Mesodermal cell (in vitro differentiated cells): ENCODE data around the gene SPRR1B.
"Not testable (repeated sequence)": the region's sequence is repeated elsewhere in the genome, so short reads cannot be mapped to it uniquely, and the experiment has no call there.

Experiments used
- H3K27ac ChIP-seq: 2 replicates; pipeline ENCODE4 v1.7.0; 2013; ENCODE audit warnings: mild to moderate bottlenecking, low read depth, low read length, moderate library complexity; ENCODE audit not compliant: severe bottlenecking
- H3K36me3 ChIP-seq: 2 replicates; pipeline ENCODE4 v1.7.1; 2013; ENCODE audit warnings: mild to moderate bottlenecking, low read length, moderate library complexity; ENCODE audit not compliant: control insufficient read depth, insufficient read depth
- H3K4me1 ChIP-seq: one replicate; pipeline ENCODE4 v1.7.1; 2013; ENCODE audit warnings: mild to moderate bottlenecking, low read length; ENCODE audit not compliant: insufficient read depth, control insufficient read depth, poor library complexity, severe bottlenecking
- H3K4me3 ChIP-seq: 2 replicates; pipeline ENCODE4 v1.7.0; 2013; ENCODE audit warnings: low read length, control low read depth, mild to moderate bottlenecking; ENCODE audit not compliant: insufficient read depth, poor library complexity, severe bottlenecking; ENCODE audit errors: extremely low read depth
- H3K9me3 ChIP-seq: 2 replicates; pipeline ENCODE4 v1.7.1; 2013; ENCODE audit warnings: mild to moderate bottlenecking, low read length, moderate library complexity; ENCODE audit not compliant: control insufficient read depth
- WGBS, 2 experiments: methylation state at CpG; one replicate each; pipeline ENCODE4 v1.1.5; 2013; ENCODE audit warnings: missing lambda C conversion rate in 2 of 2; ENCODE audit not compliant: insufficient coverage in 2 of 2; 5-methylcytosine and 5-hydroxymethylcytosine counted together

Gene SPRR1B

DNA sequence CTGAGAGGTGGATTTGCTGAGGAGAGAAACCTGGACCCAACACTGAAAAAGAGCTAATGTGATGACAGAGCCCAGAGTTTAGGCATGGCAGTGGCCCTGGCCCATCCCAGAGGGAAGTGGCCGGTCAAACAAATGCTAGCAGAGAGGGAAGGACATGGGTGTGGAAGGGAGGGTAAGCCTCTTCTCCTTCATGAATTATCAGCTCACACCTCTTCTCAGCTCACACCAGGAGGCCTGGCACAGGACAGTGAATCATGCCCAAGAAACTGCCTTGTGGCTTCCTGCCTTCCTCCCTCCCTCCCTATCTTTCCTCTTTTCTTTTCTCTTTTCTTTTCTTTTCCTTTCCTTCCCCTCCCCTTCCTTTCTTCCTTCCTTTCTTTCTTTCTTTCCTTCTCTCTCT is 30.7 kb upstream of the SPRR1B start:
- Histone ChIP-seq H3K4me1 (no peaks in the 10 kb centered on the region), H3K4me3 (no peak overlapping the region), H3K9me3 (peaks cover 2% of the 10 kb centered on the region), H3K27ac (no peak overlapping the region), H3K36me3 (no peaks in the 10 kb centered on the region)
- no CpG with 5 or more reads among the region's 1 CpG for WGBS, 2 experiments

- Histone ChIP-seq H3K36me3 (no peaks in the 10 kb centered on the region), H3K9me3 (no peaks in the 10 kb centered on the region), H3K4me1 (no peaks in the 10 kb centered on the region), H3K4me3 (no peak within 1 kb of the TSS), H3K27ac (no peak within 1 kb of the TSS)
- 83% methylated on average over 1 of the region's 2 CpGs; no CpG with 5 or more reads in 1 of the 2 experiments for WGBS, 2 experiments
Observed at GRCh38 chr1:153001382-153001781, 29.6 kb upstream of the SPRR1B start, which contains the start of gene SPRR3. Gene SPRR3, plus strand, starts transcription at chr1:153001749. Its CDS starts 1,272 bp downstream, at chr1:153003021.

- H3K4me3 ChIP-seq, H3K36me3 ChIP-seq, H3K27ac ChIP-seq, H3K4me1 ChIP-seq, H3K9me3 ChIP-seq: not testable (repeated sequence)
- 78% methylated on average over 6 to 8 of the region's 8 CpGs for WGBS, 2 experiments
Observed at GRCh38 chr1:153011235-153011758, 19.7 kb upstream of the SPRR1B start.

- H3K27ac ChIP-seq, H3K4me1 ChIP-seq: not testable (repeated sequence)
- WGBS, 2 experiments: 100% methylated on average over 1 to 2 of the region's 2 CpGs
Observed at GRCh38 chr1:153021829-153022228, 9.2 kb upstream of the SPRR1B start.

DNA sequence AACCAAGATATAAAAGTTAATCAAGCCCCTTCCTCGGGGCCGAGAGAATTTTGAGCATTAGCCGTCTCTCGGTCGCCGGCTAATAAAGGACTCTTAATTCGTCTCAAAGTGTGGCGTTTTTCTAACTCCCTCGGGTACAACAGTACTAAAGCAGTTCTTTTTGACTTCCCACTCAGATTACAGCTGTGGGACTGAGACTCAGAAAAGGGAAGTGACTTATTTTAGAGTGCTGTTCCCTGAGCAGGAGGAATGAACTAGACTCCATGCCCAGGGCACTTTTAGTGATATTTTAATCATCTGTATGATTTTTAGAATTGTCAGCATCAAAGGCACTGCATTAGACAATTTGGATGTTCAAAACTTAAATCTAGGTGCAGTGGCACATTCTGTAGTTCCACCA is 8.7 kb upstream of the SPRR1B start:
- not testable (repeated sequence) for H3K4me1 ChIP-seq, H3K4me3 ChIP-seq, H3K36me3 ChIP-seq, H3K27ac ChIP-seq, H3K9me3 ChIP-seq
- WGBS, 2 experiments: 85 to 89% methylated on average over 5 to 9 of the region's 9 CpGs

More at GRCh38 chr1:153021829-153022228, 9.2 kb upstream of the SPRR1B start:
- not testable (repeated sequence) for H3K9me3 ChIP-seq, H3K36me3 ChIP-seq, H3K4me3 ChIP-seq

GRCh38 chr1:153023109-153023508 is 7.9 kb upstream of the SPRR1B start:
- Histone ChIP-seq H3K4me3 (no peak overlapping the region), H3K27ac (no peak overlapping the region), H3K4me1 (no peaks in the 10 kb centered on the region), H3K9me3 (no peaks in the 10 kb centered on the region), H3K36me3 (no peaks in the 10 kb centered on the region)
- 85 to 86% methylated on average over 7 of the region's 7 CpGs for WGBS, 2 experiments

GRCh38 chr1:153024413-153024812 is 6.6 kb upstream of the SPRR1B start:
- WGBS, 2 experiments: 80% methylated on average over 1 of the region's 1 CpG; no CpG with 5 or more reads in 1 of the 2 experiments
- no peaks in the 10 kb centered on the region for H3K4me1 ChIP-seq
- no peaks in the 10 kb centered on the region for H3K9me3 ChIP-seq
- no peak overlapping the region for H3K27ac ChIP-seq
- no peaks in the 10 kb centered on the region for H3K36me3 ChIP-seq
- no peak overlapping the region for H3K4me3 ChIP-seq

- H3K4me3 ChIP-seq: no peak overlapping the region
- WGBS, 2 experiments: 80% methylated on average over 1 of the region's 1 CpG; no CpG with 5 or more reads in 1 of the 2 experiments
- H3K36me3 ChIP-seq: no peaks in the 10 kb centered on the region
- H3K9me3 ChIP-seq: no peaks in the 10 kb centered on the region
- H3K4me1 ChIP-seq: no peaks in the 10 kb centered on the region
- no peak overlapping the region for H3K27ac ChIP-seq
Observed at GRCh38 chr1:153025797-153026196, 5.2 kb upstream of the SPRR1B start.

GRCh38 chr1:153028766-153029165 is 2.2 kb upstream of the SPRR1B start:
- 60% methylated on average over 1 of the region's 1 CpG; no CpG with 5 or more reads in 1 of the 2 experiments for WGBS, 2 experiments
- Histone ChIP-seq H3K4me3 (no peak overlapping the region), H3K27ac (no peak overlapping the region), H3K4me1 (peaks cover 11% of the 10 kb centered on the region), H3K9me3 (no peaks in the 10 kb centered on the region), H3K36me3 (no peaks in the 10 kb centered on the region)

DNA sequence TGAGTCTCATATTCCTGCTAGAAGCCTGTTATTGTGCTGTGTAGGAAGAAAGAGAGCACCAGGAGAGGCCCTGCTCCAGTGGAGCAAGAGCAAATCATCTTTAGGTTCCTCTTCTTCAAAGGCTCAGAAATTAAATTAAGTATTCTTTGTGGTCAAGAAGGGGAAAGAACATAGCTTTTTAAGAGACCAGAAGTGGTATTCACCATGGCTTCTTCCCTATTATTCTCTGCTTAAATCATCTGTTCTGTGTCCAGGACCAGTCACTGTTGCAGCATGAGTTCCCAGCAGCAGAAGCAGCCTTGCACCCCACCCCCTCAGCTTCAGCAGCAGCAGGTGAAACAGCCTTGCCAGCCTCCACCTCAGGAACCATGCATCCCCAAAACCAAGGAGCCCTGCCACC is 1.1 kb downstream of the SPRR1B start:
- no peaks in the 10 kb centered on the region for H3K36me3 ChIP-seq
- H3K27ac ChIP-seq: no peak overlapping the region
- H3K4me3 ChIP-seq: no peak overlapping the region
- peaks cover 11% of the 10 kb centered on the region for H3K4me1 ChIP-seq
- no peaks in the 10 kb centered on the region for H3K9me3 ChIP-seq

GRCh38 chr1:153032677-153033308 is 1.8 kb downstream of the SPRR1B start:
- WGBS, 2 experiments: 0% methylated on average over 1 of the region's 3 CpGs
- Histone ChIP-seq H3K4me3 (no peak overlapping the region), H3K27ac (no peak overlapping the region), H3K9me3 (no peaks in the 10 kb centered on the region), H3K36me3 (no peaks in the 10 kb centered on the region), H3K4me1 (peaks cover 11% of the 10 kb centered on the region)
